CD8-positive, alpha-beta memory T cell (primary cell): ENCODE results near the gene TMEM190. TPM values are rescaled to one million over a fixed set of nuclear protein-coding genes. Genes with fewer than 3 reads are reported as not detected.

Source experiments
- CTCF ChIA-PET: fragments of 350-600 bp; sonication (Branson Sonifier 250); formaldehyde crosslinking; loops from one replicate; lab custom pipeline; 2021; ENCODE audit warnings: antibody characterized with exemption; lab: Charles Lee
- POLR2A ChIA-PET: fragments of 350-600 bp; sonication (Branson Sonifier 250); formaldehyde crosslinking; loops from one replicate; lab custom pipeline; 2021; ENCODE audit warnings: antibody characterized with exemption; lab: Charles Lee
- DNase-seq, 5 donors: peaks; one replicate each; pipeline versions ENCODE4 v3.0.0 to v3.0.0-alpha.2; 2020 to 2022; ENCODE audit warnings: mixed read lengths in 1 of 5
- H3K27ac ChIP-seq: one replicate; pipeline ENCODE4 v1.7.0; 2013; ENCODE audit warnings: low read depth, mild to moderate bottlenecking, low read length, moderate library complexity
- H3K27me3 ChIP-seq: 2 replicates; pipeline ENCODE4 v1.7.0; 2013; ENCODE audit warnings: low read length, mild to moderate bottlenecking; ENCODE audit not compliant: insufficient read depth, poor library complexity, severe bottlenecking
- H3K36me3 ChIP-seq: 2 replicates; pipeline ENCODE4 v1.7.0; 2013; ENCODE audit warnings: mild to moderate bottlenecking, low read length, moderate library complexity; ENCODE audit not compliant: insufficient read depth
- H3K4me1 ChIP-seq: 2 replicates; pipeline ENCODE4 v1.7.0; 2013; ENCODE audit warnings: mild to moderate bottlenecking, low read length, moderate library complexity; ENCODE audit not compliant: insufficient read depth
- H3K4me3 ChIP-seq: 2 replicates; pipeline ENCODE4 v1.7.0; 2013; ENCODE audit warnings: mild to moderate bottlenecking, low read length
- H3K9me3 ChIP-seq: 2 replicates; pipeline ENCODE4 v1.7.0; 2013; ENCODE audit warnings: mild to moderate bottlenecking, low read length
- H3K27ac Mint-ChIP-seq, 8 donors: one replicate each; pipeline ENCODE4 v1.8.0; 2020 to 2021; ENCODE audit warnings: mixed read lengths in 8 of 8, mild to moderate bottlenecking in 6 of 8, inconsistent platforms in 3 of 8, moderate library complexity in 3 of 8
- H3K27me3 Mint-ChIP-seq, 2 donors: one replicate each; pipeline ENCODE4 v1.8.0; 2020 to 2021; ENCODE audit warnings: mixed read lengths in 2 of 2, mild to moderate bottlenecking in 1 of 2, moderate library complexity in 1 of 2
- H3K36me3 Mint-ChIP-seq, 3 donors: one replicate each; pipeline ENCODE4 v1.8.0; 2020 to 2021; ENCODE audit warnings: mixed read lengths in 3 of 3, inconsistent platforms in 1 of 3, mild to moderate bottlenecking in 1 of 3
- H3K4me1 Mint-ChIP-seq, 3 donors: one replicate each; pipeline ENCODE4 v1.8.0; 2020 to 2021; ENCODE audit warnings: mixed read lengths in 3 of 3, inconsistent platforms in 1 of 3, mild to moderate bottlenecking in 1 of 3
- H3K4me3 Mint-ChIP-seq, 7 donors: one replicate each; pipeline ENCODE4 v1.8.0; 2020 to 2021; ENCODE audit warnings: mixed read lengths in 7 of 7, mild to moderate bottlenecking in 6 of 7, moderate library complexity in 4 of 7, inconsistent platforms in 2 of 7
- H3K9me3 Mint-ChIP-seq, 5 donors: one replicate each; pipeline ENCODE4 v1.8.0; 2020 to 2022; ENCODE audit warnings: mixed read lengths in 5 of 5, mild to moderate bottlenecking in 3 of 5, moderate library complexity in 2 of 5, inconsistent platforms in 1 of 5
- polyA plus RNA-seq: library from polyadenylated mRNA; unstranded; fragments of 300-500 nt; fragmentation: Illumina TruSeq; gene quantifications from one replicate; pipeline ENCODE4 v1.2.3, GENCODE V29; 2021
- total RNA-seq, 2 experiments: library from RNA; stranded (reverse); gene quantifications; one replicate each; pipeline ENCODE4 v1.2.3, GENCODE V29; 2021

TMEM190 gene
- total and polyA plus RNA-seq, 3 experiments from 2014 or later, result not detected

DNA sequence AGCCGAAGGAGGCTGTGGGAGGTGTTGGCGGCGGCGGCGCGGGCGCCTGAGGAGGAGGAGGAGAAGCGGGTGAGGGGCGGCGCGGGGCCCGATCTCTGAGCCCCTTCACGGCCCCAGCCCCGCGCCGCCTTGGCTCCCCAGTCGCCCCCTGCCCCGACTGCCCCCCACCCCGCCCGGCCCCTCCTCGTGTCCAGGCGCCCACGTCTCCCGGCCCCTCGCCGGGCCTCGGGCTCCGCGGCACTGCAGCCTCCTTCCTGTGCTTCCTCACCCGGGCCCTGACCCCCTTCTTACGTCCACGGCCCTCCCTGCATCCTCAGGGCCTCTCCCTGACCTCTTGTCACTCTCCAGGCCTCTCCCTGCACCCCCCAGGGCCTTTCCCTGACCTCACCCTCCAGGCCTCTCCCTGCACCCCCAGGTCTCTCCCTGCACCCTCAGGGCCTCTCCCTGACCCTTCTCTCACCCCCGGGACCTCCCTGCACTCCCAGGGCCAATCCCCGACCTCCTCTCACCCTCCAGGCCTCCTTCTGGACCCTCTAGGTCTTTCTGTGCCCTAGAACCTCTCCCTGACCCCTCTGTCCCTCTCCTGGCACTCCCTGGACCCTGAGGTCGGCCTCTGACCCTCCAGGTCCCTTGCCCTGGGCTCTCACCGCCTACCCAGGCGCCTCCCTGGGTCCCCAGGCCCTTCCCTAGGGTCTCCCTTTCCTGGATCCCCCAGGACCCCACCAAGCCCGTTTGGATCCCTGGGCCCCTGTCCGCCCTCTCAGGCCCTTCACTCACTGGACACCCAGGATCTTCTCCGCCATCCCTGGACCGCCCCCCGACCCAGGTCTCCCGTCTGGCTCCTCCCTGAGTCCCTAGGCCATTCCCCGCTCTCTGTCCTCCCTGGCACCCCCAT, 36.5 kb upstream of the TMEM190 start:
- peaks cover 0 to 19% (median 2%) of the 10 kb centered on the region in 3 donors for H3K36me3 Mint-ChIP-seq
- Histone ChIP-seq H3K4me3 (peak overlapping the region; percentile 77), H3K4me1 (peaks cover 24% of the 10 kb centered on the region), H3K27ac (peak overlapping the region; percentile 95), H3K27me3 (no peaks in the 10 kb centered on the region), H3K36me3 (no peaks in the 10 kb centered on the region), H3K9me3 (no peaks in the 10 kb centered on the region)
- peak overlapping the region; percentile 98 to 100 (median 100) for H3K27ac Mint-ChIP-seq
- POLR2A ChIA-PET, result interaction anchor here (0.9 to 2.0 kb wide), 13 partner anchors 11 to 1244 kb away, joined by 3 to 20 read pairs (median 6); partner anchors contain the start of genes FIZ1, HSPBP1, ISOC2 and PPP6R1
- peak in 2 of 5 donors; percentile 27 to 61 for DNase-seq
- CTCF ChIA-PET, result interaction anchor here (1.2 to 3.5 kb wide), 7 partner anchors 13 to 314 kb away, joined by 3 to 28 read pairs (median 9); partner anchors contain the start of genes TMEM238 and U2AF2
- H3K9me3 Mint-ChIP-seq, result peaks cover 0 to 3% (median 0%) of the 10 kb centered on the region in 5 donors
- peaks cover 8 to 15% of the 10 kb centered on the region in 2 donors for H3K27me3 Mint-ChIP-seq
- peaks cover 21 to 29% (median 27%) of the 10 kb centered on the region in 3 donors for H3K4me1 Mint-ChIP-seq
- peak overlapping the region; percentile 89 to 97 (median 90) for H3K4me3 Mint-ChIP-seq

DNA sequence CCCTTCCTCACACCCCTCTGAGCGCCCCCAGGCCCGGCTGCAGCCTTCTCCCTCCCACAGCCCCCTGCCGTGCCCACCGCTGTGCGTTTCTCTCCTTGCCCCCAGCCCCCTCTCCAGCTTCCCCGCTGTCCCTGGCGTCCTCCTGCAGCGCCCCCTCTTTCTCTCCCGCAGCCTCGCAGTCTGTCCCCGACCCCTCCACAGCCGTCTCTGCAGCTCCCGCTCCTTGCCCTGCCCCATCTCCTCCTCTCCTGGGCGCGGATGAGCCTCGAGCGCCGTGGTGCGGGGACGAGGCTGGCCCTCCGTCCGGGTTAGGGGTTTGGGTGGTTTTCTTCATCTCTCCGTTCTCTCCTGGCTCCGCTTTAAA, 35.9 kb upstream of the TMEM190 start:
- Histone ChIP-seq H3K27ac (peak overlapping the region; percentile 95), H3K4me1 (peaks cover 24% of the 10 kb centered on the region), H3K36me3 (no peaks in the 10 kb centered on the region), H3K4me3 (peak overlapping the region; percentile 77), H3K9me3 (no peaks in the 10 kb centered on the region), H3K27me3 (no peaks in the 10 kb centered on the region)
- Mint-ChIP-seq H3K36me3 (peaks cover 0 to 22% (median 2%) of the 10 kb centered on the region in 3 donors), H3K9me3 (peaks cover 0 to 3% (median 0%) of the 10 kb centered on the region in 5 donors), H3K27me3 (peaks cover 8 to 15% of the 10 kb centered on the region in 2 donors), H3K27ac (peak overlapping the region in 7 of 8 donors; percentile 87 to 99 (median 94)), H3K4me1 (peaks cover 21 to 29% (median 27%) of the 10 kb centered on the region in 3 donors), H3K4me3 (peak overlapping the region; percentile 79 to 97 (median 89))
- DNase-seq, result no peak
- CTCF ChIA-PET, result no interaction called here
- POLR2A ChIA-PET, result no interaction called here

- peaks cover 0 to 3% (median 0%) of the 10 kb centered on the region in 5 donors for H3K9me3 Mint-ChIP-seq
- ChIA-PET POLR2A (no interaction called here), CTCF (no interaction called here)
- H3K36me3 ChIP-seq, result no peaks in the 10 kb centered on the region
- H3K27me3 ChIP-seq, result no peaks in the 10 kb centered on the region
- H3K36me3 Mint-ChIP-seq, result peaks cover 0 to 22% (median 2%) of the 10 kb centered on the region in 3 donors
- H3K4me1 ChIP-seq, result peaks cover 24% of the 10 kb centered on the region
- peaks cover 21 to 29% (median 27%) of the 10 kb centered on the region in 3 donors for H3K4me1 Mint-ChIP-seq
- H3K27ac ChIP-seq, result peak overlapping the region; percentile 95
- H3K4me3 Mint-ChIP-seq, result peak overlapping the region; percentile 79 to 97 (median 89)
- DNase-seq, result peak in 4 of 5 donors; percentile 17 to 42 (median 32)
- peaks cover 8 to 13% of the 10 kb centered on the region in 2 donors for H3K27me3 Mint-ChIP-seq
- no peaks in the 10 kb centered on the region for H3K9me3 ChIP-seq
- H3K27ac Mint-ChIP-seq, result peak overlapping the region in 6 of 8 donors; percentile 65 to 99 (median 94)
- H3K4me3 ChIP-seq, result peak overlapping the region; percentile 77
Observed at GRCh38 chr19:55341171-55341588, 35.4 kb upstream of the TMEM190 start.

DNA sequence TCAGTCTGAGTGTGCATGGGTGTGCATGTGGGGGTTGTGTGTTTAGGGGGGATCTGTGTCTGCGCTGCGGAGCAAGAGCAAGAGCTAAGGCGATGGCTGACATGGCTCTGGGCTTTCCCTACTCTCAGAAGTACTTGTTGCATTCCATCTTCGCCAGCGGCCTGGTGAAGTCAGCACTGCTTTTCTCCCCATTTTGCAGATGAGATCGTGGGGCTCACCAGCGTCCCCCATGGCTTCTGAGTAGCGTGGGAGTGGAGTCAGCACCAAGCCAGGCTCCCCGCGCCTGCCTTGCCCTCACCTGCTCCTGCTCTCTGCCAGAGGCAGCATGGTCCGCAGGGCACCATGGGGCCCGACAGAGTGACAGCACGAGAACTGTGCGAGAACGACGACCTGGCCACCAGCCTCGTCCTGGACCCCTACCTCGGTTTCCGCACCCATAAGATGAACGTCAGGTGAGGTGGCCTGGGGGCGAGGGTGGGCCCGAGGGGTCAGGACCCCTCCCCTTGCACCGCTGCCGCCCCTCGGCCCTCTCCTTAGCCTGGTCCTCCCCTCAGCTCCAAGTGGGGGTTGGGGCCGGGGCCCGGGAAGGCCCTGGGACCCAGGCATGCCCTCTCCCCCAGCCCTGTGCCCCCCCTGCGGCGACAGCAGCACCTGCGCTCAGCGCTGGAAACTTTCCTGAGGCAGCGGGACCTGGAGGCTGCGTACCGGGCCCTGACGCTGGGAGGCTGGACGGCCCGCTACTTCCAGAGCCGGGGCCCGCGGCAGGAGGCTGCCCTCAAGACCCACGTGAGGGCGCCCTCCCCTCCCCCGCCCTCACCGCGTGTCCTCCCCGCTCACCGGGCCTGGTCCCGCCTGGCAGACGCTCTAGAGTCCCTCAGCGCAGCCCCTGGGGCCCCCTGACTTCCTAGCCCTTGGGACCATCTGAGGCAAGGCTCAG, 34.8 kb upstream of the TMEM190 start:
- no peak overlapping the region for H3K4me3 ChIP-seq
- Mint-ChIP-seq H3K36me3 (peaks cover 0 to 22% (median 2%) of the 10 kb centered on the region in 3 donors), H3K4me1 (peaks cover 21 to 29% (median 27%) of the 10 kb centered on the region in 3 donors), H3K9me3 (peaks cover 0 to 3% (median 0%) of the 10 kb centered on the region in 5 donors), H3K27ac (peak overlapping the region in 5 of 8 donors; percentile 19 to 85 (median 82)), H3K4me3 (peak overlapping the region in 6 of 7 donors; percentile 28 to 73 (median 36)), H3K27me3 (peaks cover 4 to 11% of the 10 kb centered on the region in 2 donors)
- H3K4me1 ChIP-seq, result peaks cover 24% of the 10 kb centered on the region
- H3K27ac ChIP-seq, result peak overlapping the region; percentile 24
- no peak for DNase-seq
- ChIA-PET CTCF (no interaction called here), POLR2A (no interaction called here)
- no peaks in the 10 kb centered on the region for H3K9me3 ChIP-seq
- H3K27me3 ChIP-seq, result no peaks in the 10 kb centered on the region
- no peaks in the 10 kb centered on the region for H3K36me3 ChIP-seq

DNA sequence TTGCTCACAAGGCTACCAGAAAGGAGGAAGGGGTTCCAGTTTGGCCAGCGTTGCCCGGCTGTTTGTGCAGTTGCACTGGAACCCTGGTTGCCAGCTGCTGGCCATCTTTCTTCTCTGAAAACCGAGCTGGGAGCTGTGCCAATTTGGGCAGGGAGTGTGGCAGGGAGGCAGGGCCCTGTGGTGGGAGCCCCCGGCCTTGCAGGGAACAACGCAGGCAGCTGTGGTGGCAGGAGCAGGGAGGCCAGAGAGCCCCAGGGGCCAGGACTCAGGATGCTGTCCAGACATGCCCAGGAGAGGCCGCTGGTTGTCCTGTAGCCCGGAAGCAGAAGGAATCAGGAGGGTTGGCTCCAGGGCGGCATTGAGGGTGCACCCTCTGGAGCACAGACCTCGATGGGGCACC, 32.2 kb upstream of the TMEM190 start:
- POLR2A ChIA-PET, result no interaction called here
- no peak overlapping the region for H3K27ac Mint-ChIP-seq
- CTCF ChIA-PET, result no interaction called here

GRCh38 chr19:55345101-55345817, 31.4 kb upstream of the TMEM190 start:
- DNase-seq, result no peak
- Histone ChIP-seq H3K4me1 (peaks cover 13% of the 10 kb centered on the region), H3K27ac (no peak overlapping the region), H3K36me3 (no peaks in the 10 kb centered on the region), H3K27me3 (no peaks in the 10 kb centered on the region), H3K9me3 (no peaks in the 10 kb centered on the region), H3K4me3 (no peak overlapping the region)
- Mint-ChIP-seq H3K9me3 (no peaks in the 10 kb centered on the region), H3K27ac (no peak overlapping the region), H3K4me1 (peaks cover 11 to 15% (median 12%) of the 10 kb centered on the region in 3 donors), H3K36me3 (peaks cover 0 to 18% (median 2%) of the 10 kb centered on the region in 3 donors), H3K4me3 (no peak overlapping the region), H3K27me3 (peaks cover 2 to 3% of the 10 kb centered on the region in 2 donors)
- ChIA-PET CTCF (interaction anchor here (1.1 kb wide), 1 partner anchor 44 kb away, joined by 3 read pairs; no protein-coding TSS in a partner anchor), POLR2A (no interaction called here)

More for the DNA sequence above, 32.2 kb upstream of the TMEM190 start:
- Histone ChIP-seq H3K36me3 (no peaks in the 10 kb centered on the region), H3K9me3 (no peaks in the 10 kb centered on the region), H3K27me3 (no peaks in the 10 kb centered on the region), H3K4me3 (no peak overlapping the region), H3K27ac (no peak overlapping the region), H3K4me1 (peaks cover 16% of the 10 kb centered on the region)
- H3K4me3 Mint-ChIP-seq, result no peak overlapping the region
- H3K4me1 Mint-ChIP-seq, result peaks cover 14 to 19% (median 19%) of the 10 kb centered on the region in 3 donors
- DNase-seq, result no peak
- no peaks in the 10 kb centered on the region for H3K9me3 Mint-ChIP-seq
- H3K27me3 Mint-ChIP-seq, result peaks cover 0 to 6% of the 10 kb centered on the region in 2 donors
- H3K36me3 Mint-ChIP-seq, result peaks cover 0 to 19% (median 2%) of the 10 kb centered on the region in 3 donors
